Lower leg skin (tissue), 3 donors: ENCODE measurements around the gene TMEM239.

Experiments used
- POLR2A ChIP-seq, 2 donors: fragments of 450-650 bp; IDR thresholded peaks; one replicate each; pipeline ENCODE4 v1.6.1; 2016 to 2017; ENCODE audit warnings: antibody characterized with exemption in 2 of 2, mild to moderate bottlenecking in 1 of 2, moderate library complexity in 1 of 2
- TF ChIP-seq, protein P1 (sequence below), 3 donors: fragments of 450-650 bp; IDR thresholded peaks; one replicate each; pipeline ENCODE4 v1.5.1; 2016; ENCODE audit warnings: antibody characterized with exemption in 3 of 3, mild to moderate bottlenecking in 3 of 3, moderate library complexity in 2 of 3

DNA sequence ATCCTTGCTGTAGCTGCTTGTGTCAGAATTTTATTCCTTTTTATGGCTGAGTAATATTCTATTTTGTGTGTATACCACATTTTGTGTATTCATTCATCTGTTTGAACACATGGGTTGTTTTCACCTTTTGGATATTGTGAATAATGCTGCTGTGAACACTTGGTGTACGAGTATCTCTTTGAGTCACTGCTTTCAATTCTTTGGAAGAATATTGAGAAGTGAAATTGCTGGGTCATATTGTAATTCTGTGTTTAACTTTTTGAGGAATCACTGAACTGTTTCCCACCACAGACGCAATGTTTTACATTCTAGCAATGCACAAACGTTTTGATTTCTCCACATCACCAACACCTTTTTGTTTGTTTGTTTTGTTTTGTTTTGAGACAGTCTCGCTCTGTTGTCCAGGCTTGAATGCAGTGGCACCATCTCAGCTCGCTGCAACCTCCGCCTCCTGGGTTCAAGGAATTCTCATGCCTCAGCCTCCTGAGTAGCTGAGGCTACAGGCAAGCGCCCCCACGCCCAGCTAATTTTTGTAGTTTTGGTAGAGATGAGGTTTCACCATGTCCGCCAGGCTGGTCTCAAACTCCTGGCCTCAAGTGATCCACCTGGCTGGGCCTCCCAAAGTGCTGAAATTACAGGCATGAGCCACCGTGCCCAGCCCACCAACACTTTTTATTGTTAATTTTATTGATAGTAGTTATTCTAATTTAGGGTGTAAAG is 37.4 kb upstream of the TMEM239 start:
- TF ChIP-seq POLR2A (IDR thresholded peaks at IDR 0.05): no peak
- TF ChIP-seq, protein P1, sequence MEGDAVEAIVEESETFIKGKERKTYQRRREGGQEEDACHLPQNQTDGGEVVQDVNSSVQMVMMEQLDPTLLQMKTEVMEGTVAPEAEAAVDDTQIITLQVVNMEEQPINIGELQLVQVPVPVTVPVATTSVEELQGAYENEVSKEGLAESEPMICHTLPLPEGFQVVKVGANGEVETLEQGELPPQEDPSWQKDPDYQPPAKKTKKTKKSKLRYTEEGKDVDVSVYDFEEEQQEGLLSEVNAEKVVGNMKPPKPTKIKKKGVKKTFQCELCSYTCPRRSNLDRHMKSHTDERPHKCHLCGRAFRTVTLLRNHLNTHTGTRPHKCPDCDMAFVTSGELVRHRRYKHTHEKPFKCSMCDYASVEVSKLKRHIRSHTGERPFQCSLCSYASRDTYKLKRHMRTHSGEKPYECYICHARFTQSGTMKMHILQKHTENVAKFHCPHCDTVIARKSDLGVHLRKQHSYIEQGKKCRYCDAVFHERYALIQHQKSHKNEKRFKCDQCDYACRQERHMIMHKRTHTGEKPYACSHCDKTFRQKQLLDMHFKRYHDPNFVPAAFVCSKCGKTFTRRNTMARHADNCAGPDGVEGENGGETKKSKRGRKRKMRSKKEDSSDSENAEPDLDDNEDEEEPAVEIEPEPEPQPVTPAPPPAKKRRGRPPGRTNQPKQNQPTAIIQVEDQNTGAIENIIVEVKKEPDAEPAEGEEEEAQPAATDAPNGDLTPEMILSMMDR (IDR thresholded peaks at IDR 0.05): no peak
